Neural progenitor cell (in vitro differentiated cells): ENCODE results near the gene STAG1. TPM values are rescaled to one million over a fixed set of nuclear protein-coding genes. Genes with fewer than 3 reads are reported as not detected.

Experiments used
- DNase-seq: peaks from one replicate; pipeline ENCODE4 v3.0.0-alpha.2; 2016; ENCODE audit warnings: low spot score
- H2AFZ ChIP-seq: fragments of 200-600 bp; sonication (generic); replicated peaks from 2 replicates; pipeline ENCODE4 v1.6.1; 2016; ENCODE audit warnings: antibody characterized with exemption
- H3F3A ChIP-seq: fragments of 200-600 bp; sonication (generic); 2 replicates; pipeline ENCODE4 v1.6.1; 2016; ENCODE audit warnings: antibody characterized with exemption, low read depth
- H3K27ac ChIP-seq: fragments of 200-600 bp; sonication (generic); 2 replicates; pipeline ENCODE4 v1.5.1; 2016; ENCODE audit warnings: mild to moderate bottlenecking
- H3K27me3 ChIP-seq: fragments of 200-600 bp; sonication (generic); 2 replicates; pipeline ENCODE4 v1.6.1; 2016; ENCODE audit warnings: mild to moderate bottlenecking, moderate library complexity
- H3K36me3 ChIP-seq: fragments of 200-600 bp; sonication (generic); 2 replicates; pipeline ENCODE4 v1.5.1; 2016
- H3K4me1 ChIP-seq: fragments of 200-600 bp; sonication (generic); 2 replicates; pipeline ENCODE4 v1.6.1; 2016; ENCODE audit warnings: mixed run types
- H3K4me2 ChIP-seq: fragments of 200-600 bp; sonication (generic); 2 replicates; pipeline ENCODE4 v1.6.1; 2016
- H3K4me3 ChIP-seq: fragments of 200-600 bp; sonication (generic); 2 replicates; pipeline ENCODE4 v1.5.1; 2016
- H3K79me2 ChIP-seq: fragments of 200-600 bp; sonication (generic); 2 replicates; pipeline ENCODE4 v1.6.1; 2016; ENCODE audit warnings: low read depth
- H3K9ac ChIP-seq: fragments of 200-600 bp; sonication (generic); 2 replicates; pipeline ENCODE4 v1.6.1; 2016
- H3K9me3 ChIP-seq: fragments of 200-600 bp; sonication (generic); 2 replicates; pipeline ENCODE4 v1.5.1; 2016; ENCODE audit warnings: low read depth
- H4K20me1 ChIP-seq: fragments of 200-600 bp; sonication (generic); 2 replicates; pipeline ENCODE4 v1.6.1; 2016; ENCODE audit warnings: low read depth
- H3K27ac Mint-ChIP-seq: 3 replicates; pipeline ENCODE4 v1.8.0; 2021; ENCODE audit warnings: mixed read lengths
- H3K27me3 Mint-ChIP-seq: 2 replicates; pipeline ENCODE4 v1.8.0; 2022; ENCODE audit warnings: low read depth, mild to moderate bottlenecking, inconsistent platforms, moderate library complexity, mixed read lengths; ENCODE audit not compliant: insufficient read depth
- H3K36me3 Mint-ChIP-seq: 3 replicates; pipeline ENCODE4 v1.8.0; 2021; ENCODE audit warnings: mixed read lengths
- H3K4me1 Mint-ChIP-seq: 3 replicates; pipeline ENCODE4 v1.8.0; 2021; ENCODE audit warnings: mixed read lengths
- H3K4me3 Mint-ChIP-seq: 3 replicates; pipeline ENCODE4 v1.8.0; 2021; ENCODE audit warnings: mild to moderate bottlenecking, moderate library complexity, mixed read lengths
- H3K9me3 Mint-ChIP-seq: 3 replicates; pipeline ENCODE4 v1.8.0; 2020; ENCODE audit warnings: mixed read lengths
- CTCF ChIP-seq: fragments of 200-600 bp; sonication (generic); IDR thresholded peaks from 2 replicates; pipeline ENCODE4 v1.5.1; 2017; ENCODE audit warnings: antibody characterized with exemption, mild to moderate bottlenecking
- EZH2 ChIP-seq: fragments of 200-600 bp; sonication (generic); IDR thresholded peaks from 2 replicates; pipeline ENCODE4 v1.6.1; 2017; ENCODE audit warnings: antibody characterized with exemption, mild to moderate bottlenecking, moderate library complexity
- EZH2phosphoT487 ChIP-seq: fragments of 200-600 bp; sonication (generic); IDR thresholded peaks from 2 replicates; pipeline ENCODE4 v1.6.1; 2017; ENCODE audit warnings: antibody characterized with exemption
- total RNA-seq: library from RNA; depleted of rRNA; stranded (reverse); fragments of >200 nt; gene quantifications from 2 replicates; pipeline ENCODE4 v1.2.3, GENCODE V29; 2015; ENCODE audit warnings: low replicate concordance

The STAG1 gene
- total RNA-seq, 1 donor from 2014 or later = 38.3 TPM

GRCh38 chr3:136694321-136694720 is 57.9 kb downstream of the STAG1 start:
- Mint-ChIP-seq H3K27me3 (no peaks in the 10 kb centered on the region), H3K4me1 (no peaks in the 10 kb centered on the region), H3K36me3 (peaks cover 37% of the 10 kb centered on the region), H3K27ac (no peak overlapping the region), H3K4me3 (no peak overlapping the region), H3K9me3 (peaks cover 45% of the 10 kb centered on the region)
- no peak for DNase-seq
- Histone ChIP-seq H3K9me3 (peaks cover 16% of the 10 kb centered on the region), H3K79me2 (peaks cover 99% of the 10 kb centered on the region), H3K4me1 (peaks cover 7% of the 10 kb centered on the region), H3K4me3 (no peak overlapping the region), H3F3A (peaks cover 3% of the 10 kb centered on the region), H3K27ac (no peak overlapping the region), H4K20me1 (no peaks in the 10 kb centered on the region), H2AFZ (no peak overlapping the region), H3K9ac (no peak overlapping the region), H3K4me2 (no peak overlapping the region), H3K36me3 (peaks cover 3% of the 10 kb centered on the region), H3K27me3 (no peaks in the 10 kb centered on the region)
- no peak for TF ChIP-seq CTCF
- no peak for TF ChIP-seq EZH2
- TF ChIP-seq EZH2phosphoT487 = no peak

- H3K27ac ChIP-seq = no peak overlapping the region
- no peak overlapping the region for H3K4me3 ChIP-seq
- no peak overlapping the region for H2AFZ ChIP-seq
- H3F3A ChIP-seq = peaks cover 3% of the 10 kb centered on the region
- peaks cover 78% of the 10 kb centered on the region for H3K79me2 ChIP-seq
- H4K20me1 ChIP-seq = no peaks in the 10 kb centered on the region
- Mint-ChIP-seq H3K4me1 (no peaks in the 10 kb centered on the region), H3K27ac (no peak overlapping the region), H3K4me3 (no peak overlapping the region), H3K9me3 (peaks cover 24% of the 10 kb centered on the region), H3K36me3 (peaks cover 27% of the 10 kb centered on the region), H3K27me3 (no peaks in the 10 kb centered on the region)
- no peak overlapping the region for H3K4me2 ChIP-seq
- DNase-seq = no peak
- H3K9me3 ChIP-seq = peaks cover 7% of the 10 kb centered on the region
- no peak for TF ChIP-seq EZH2phosphoT487
- TF ChIP-seq CTCF = no peak
- TF ChIP-seq EZH2 = no peak
- peaks cover 3% of the 10 kb centered on the region for H3K36me3 ChIP-seq
- H3K27me3 ChIP-seq = no peaks in the 10 kb centered on the region
- H3K4me1 ChIP-seq = no peaks in the 10 kb centered on the region
- H3K9ac ChIP-seq = no peak overlapping the region
Observed at GRCh38 chr3:136690599-136690998, 61.6 kb downstream of the STAG1 start.

- no peaks in the 10 kb centered on the region for H4K20me1 ChIP-seq
- no peaks in the 10 kb centered on the region for H3K36me3 ChIP-seq
- no peak for DNase-seq
- no peaks in the 10 kb centered on the region for H3K4me1 ChIP-seq
- H3K27me3 ChIP-seq = no peaks in the 10 kb centered on the region
- Mint-ChIP-seq H3K27ac (no peak overlapping the region), H3K4me3 (no peak overlapping the region), H3K4me1 (no peaks in the 10 kb centered on the region), H3K27me3 (no peaks in the 10 kb centered on the region), H3K36me3 (peaks cover 23% of the 10 kb centered on the region), H3K9me3 (peaks cover 8% of the 10 kb centered on the region)
- no peak overlapping the region for H3K9ac ChIP-seq
- no peak overlapping the region for H3K27ac ChIP-seq
- TF ChIP-seq CTCF = no peak
- TF ChIP-seq EZH2 = no peak
- no peak for TF ChIP-seq EZH2phosphoT487
- no peak overlapping the region for H2AFZ ChIP-seq
- no peak overlapping the region for H3K4me3 ChIP-seq
- H3K9me3 ChIP-seq = no peaks in the 10 kb centered on the region
- H3F3A ChIP-seq = peaks cover 3% of the 10 kb centered on the region
- H3K79me2 ChIP-seq = peaks cover 78% of the 10 kb centered on the region
- H3K4me2 ChIP-seq = no peak overlapping the region
Observed at GRCh38 chr3:136685882-136686281, 66.3 kb downstream of the STAG1 start.
